Measurements from ENCODE around the gene SLC25A1.
"Not testable (repeated sequence)": the region's sequence is repeated elsewhere in the genome, so short reads cannot be mapped to it uniquely, and the experiment has no call there.

The SLC25A1 gene

DNA sequence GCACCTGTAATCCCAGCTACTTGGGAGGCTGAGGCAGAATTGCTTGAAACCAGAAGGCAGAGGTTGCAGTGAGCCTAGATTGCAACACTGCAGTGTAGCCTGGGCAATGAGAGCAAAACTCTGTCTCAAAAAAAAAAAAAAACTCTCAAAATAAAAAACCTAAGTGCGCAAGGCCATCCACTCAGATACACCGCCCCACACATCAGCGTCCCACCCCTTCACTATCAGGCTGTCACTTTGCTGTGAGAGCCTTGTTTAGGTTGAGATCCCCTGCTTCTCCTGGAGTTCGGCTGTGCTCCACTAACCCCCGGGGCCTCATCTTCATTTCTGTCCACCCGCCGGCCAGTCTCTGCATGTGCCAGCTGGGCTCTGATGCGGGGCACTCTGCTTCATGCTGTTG lies 12.1 kb downstream of the SLC25A1 start:
- no peak for DNase-seq (ENCODE audit: low read depth)

DNA sequence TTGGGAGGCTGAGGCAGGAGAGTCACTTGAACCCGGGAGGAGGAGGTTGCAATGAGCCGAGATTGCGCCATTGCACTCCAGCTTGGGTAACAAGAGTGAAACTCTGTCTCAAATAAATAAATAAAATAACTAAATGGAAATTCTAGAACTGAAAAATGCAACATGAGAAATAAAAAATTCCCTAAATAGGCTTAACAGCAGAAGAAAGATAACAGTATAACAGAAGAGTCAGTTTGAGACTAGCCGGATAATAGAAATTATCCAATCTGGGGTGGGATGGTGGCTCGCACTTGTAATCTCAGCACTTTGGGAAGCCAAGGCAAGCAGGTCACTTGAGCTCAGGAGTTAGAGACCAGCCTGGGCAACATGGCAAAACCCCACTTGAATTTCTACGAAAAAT lies 14.1 kb downstream of the SLC25A1 start:
- no peak for DNase-seq (ENCODE audit: low read depth)

DNA sequence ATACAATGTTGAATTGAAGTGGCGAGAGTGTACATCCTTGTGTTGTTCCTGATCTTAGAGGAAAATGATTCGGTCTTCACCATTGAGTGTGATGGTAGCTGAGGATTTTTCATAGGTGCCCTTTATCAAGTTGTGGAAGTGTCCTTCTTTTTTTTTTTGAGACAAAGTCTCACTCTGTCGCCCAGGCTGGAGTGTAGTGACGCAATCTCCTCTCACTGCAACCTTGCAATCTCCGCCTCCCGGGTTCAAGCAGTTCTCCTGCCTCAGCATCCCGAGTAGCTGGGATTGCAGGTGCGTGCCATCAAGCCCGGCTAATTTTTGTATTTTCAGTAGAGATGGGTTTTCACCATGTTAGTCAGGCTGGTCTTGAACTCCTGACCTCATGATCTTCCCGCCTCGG lies 19.9 kb downstream of the SLC25A1 start:
- DNase-seq (ENCODE audit: low read depth) = not testable (repeated sequence)

DNA sequence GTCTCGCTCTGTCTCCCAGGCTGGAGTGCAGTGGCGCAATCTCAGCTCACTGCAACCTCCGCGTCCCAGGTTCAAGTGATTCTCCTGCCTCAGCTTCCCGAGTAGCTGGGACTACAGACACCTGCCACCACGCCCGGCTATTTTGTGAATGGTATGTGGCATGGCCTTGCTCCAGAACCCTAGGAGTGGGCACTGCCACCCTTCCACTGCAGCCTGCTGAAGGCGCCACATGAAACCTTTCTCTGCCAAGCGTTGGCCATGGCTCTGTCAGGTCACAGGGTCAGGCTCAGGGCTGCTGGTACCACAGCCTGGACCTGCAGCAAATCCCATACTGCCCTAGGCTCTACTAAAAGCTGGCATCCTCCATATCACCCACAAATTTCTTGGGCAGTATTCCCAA lies 22.4 kb downstream of the SLC25A1 start:
- not testable (repeated sequence) for DNase-seq (ENCODE audit: low read depth)

DNA sequence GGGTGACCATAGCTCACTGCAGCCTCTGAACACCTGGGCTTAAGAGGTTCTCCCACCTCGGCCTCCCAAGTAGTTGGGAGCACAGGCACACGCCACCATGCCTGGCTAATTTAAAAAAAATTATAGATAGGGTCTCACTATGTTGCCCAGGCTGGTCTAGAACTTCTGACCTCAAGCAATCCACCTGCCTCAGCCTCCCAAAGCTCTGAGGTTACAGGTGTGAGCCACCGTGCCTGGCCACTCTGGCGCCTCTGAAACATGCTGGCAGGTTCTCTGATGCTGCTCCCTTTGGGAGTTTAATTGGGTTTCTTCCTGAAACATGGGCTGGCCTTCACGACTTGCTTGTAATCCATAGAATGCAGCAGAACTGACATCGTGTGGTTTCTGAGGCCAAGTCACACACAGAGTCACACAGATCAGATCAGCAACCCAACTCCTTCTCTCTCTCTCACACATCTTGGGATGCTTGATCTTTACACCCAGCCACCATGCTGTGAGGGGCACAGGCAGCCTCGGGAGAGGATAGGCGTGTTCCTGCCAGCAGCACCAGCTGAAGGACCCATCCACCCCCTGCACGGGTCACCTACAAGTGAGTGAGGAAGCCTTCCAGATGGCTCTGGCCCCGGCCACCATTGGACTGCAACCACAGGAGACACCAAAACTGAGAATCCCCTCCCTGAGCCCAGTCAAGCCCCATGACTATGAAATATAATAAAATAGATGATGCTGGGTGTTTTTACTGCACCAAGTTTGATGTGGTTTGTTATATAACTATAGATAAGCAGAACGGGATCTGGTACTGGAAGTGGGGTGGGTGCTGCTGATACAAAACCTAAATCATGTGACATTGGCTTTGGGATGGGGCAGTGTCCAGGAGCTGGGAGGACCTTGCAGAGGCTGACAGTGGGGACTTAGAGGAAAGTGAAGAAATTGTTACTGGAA lies 25.3 kb downstream of the SLC25A1 start:
- no peak for DNase-seq (ENCODE audit: low read depth)

DNA sequence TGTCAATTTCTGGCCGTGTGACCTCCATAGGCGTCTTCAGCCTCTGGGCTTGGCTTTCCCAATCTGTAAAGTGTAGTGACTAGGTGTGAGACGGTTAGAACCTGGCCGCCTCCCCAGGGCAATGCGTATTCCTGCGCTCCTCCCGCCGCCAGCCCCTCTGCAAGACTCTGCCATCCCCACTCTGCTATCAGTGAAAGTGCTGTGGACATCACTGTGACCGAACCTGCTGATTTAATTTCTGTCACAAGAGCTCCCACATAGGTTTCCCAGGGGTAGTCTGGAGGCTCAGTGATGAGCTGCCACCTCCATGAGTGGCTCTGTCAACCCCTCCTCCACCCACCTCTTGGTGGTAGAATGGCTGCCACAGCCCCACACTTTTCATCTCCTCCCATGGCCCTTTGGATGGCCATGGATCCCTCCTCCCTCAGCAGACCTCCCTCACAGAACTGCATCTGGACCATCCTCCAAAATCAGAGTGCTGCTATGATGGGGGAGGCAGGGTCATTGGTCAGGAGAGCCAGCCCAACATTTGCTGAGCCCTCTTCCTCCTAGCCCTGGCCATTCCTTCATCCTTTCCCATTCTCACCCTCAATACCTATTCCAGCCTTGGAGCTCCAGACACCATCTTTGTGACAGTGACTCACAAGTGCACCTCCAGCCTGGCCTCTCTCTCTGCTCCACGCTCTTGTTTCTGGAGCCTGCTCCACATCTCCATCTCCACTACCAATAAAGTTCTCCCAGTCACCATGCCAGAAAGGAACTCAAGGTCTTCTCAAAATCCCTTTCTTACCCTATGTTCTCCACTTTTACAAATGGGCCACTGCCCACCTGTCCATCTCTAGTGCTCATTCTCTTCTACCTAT lies 27.0 kb downstream of the SLC25A1 start:
- DNase-seq (ENCODE audit: low read depth) = no peak

DNA sequence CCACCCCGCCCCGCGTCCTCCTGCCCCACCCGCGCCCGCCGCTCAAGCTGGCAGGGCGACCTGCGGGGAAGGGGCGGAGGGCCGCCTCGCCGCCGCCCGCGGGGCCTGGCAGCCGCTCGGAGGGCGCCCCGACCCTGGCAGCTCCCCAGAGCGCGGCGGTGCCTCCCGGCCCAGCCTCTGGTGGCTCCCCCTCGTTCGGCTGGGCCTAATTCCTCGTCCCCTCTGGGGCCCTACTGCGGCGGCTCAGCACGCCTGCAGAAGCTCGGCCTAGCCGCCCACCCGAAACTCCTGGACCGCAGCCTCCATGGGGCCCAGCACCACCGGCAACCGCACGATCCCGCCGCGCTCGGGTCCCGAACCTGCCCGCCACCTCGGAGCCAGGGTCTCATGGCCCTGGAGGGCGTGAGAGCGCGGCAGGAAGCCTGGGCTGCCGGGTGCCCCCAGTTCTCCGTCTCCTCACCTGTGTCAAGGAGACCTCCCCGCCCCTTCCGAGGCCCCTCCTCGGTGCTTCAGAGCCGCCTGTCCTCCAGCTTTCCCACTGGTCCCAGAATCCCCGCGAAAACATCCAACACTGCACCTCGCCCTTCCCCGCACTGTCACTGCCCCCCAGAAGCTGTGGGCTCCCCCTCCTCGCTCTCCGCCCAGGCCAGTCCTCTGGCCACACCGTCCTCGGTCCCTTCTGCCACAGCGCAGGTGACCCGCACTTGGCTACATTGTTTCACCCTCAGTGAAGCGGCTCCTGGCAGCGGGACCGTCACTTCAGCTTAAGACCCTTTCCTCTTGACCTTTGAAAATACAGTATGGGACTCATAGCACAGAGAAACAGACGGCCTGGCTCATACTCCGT lies 27.8 kb downstream of the SLC25A1 start:
- no peak for DNase-seq (ENCODE audit: low read depth)

DNA sequence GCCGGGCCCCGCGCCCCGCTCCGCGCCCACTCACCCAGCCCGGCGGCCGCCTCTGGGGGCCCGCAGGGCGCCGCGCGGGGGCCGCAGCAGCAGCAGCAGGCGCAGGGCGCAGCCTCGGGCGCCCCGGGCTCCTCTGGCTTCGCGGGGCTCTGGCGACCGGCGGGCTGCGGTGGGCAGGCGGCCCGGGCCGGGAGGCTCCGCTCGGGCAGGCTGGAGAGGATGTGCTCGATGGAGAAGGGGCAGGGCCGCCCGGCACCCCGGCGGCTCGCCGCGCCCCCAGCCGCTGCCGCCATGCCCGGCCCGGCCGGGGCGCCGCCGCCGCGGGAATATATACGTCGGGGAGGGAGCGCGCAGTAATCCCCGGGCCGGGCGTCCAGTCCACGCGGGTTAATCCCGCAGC lies 28.5 kb downstream of the SLC25A1 start, which contains the start of gene GSC2:
GSC2 (minus strand) TSS at position 302 of the 400 bp plus-strand sequence; CDS start at position 293, 9 bp downstream.
- no peak for DNase-seq (ENCODE audit: low read depth)

DNA sequence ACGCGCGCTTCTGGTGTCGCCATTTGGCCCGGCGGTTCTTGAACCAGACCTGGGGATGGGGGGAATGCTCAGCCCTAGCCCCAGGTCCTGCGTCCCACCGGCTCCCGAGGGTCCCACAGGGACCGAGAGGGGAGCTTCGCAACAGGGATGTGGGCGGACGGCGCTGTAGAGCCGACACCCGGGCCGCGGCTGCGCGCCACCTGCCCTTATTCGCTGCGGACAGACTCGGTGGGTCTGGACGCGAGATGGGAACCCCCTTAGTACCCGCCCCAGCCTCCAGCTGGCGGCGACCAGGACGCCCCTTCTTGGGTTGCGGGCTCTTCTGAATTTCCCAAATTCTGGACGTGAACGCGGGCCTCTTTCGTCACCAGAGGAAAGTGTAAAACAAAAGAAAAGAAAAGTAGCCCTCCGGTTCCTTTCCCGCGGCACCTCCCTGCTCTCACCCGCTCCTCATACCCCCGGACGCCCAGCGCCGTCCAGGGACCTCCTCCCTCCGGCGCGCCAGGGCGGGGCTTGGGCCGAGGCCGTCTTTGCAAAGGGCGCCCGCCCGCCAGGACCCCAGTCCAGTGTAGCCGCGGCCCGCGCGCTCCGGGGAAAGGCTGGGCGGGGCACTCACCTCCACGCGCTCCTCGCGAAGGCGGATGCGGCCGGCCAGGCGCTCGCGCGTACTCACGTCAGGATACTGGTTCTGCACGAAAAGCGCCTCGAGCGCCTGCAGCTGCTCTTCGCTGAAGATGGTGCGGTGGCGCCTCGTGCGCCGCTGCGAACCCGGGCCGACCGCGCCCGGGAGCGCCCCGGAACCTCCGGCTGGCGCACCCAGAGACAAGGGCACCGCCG lies 29.3 kb downstream of the SLC25A1 start:
- DNase-seq (ENCODE audit: low read depth) = no peak

DNA sequence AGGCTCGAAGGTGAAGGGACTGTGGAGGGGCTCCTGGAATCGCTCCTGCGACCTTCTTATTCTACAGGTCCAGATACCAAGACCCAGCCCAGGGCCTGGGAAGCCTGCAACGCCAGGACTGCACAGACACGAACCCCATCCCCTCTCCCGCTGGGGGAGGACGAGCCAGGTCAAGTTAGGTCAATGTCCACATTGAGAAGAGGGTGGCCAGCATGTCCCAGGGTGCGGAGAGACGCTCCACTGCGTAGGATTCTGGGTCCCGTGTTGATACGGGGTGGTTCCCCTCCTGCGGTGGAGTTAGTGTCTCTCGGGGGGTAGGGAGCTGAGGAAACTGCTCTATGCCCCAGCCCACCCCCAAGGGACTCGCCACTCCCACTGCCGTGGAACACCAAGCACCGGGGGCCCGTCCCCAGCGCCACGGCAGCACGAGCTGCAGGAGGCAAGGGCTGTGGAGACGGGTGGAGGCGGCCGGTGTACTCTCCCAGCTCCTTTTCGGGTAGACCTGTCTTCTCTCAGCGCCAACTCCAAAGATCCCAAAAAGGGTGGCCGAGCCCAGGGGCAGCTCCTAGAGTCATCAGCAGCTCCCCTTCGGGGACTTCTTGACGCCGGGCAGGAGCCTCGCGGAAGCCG lies 30.0 kb downstream of the SLC25A1 start:
- DNase-seq (ENCODE audit: low read depth) = no peak

DNA sequence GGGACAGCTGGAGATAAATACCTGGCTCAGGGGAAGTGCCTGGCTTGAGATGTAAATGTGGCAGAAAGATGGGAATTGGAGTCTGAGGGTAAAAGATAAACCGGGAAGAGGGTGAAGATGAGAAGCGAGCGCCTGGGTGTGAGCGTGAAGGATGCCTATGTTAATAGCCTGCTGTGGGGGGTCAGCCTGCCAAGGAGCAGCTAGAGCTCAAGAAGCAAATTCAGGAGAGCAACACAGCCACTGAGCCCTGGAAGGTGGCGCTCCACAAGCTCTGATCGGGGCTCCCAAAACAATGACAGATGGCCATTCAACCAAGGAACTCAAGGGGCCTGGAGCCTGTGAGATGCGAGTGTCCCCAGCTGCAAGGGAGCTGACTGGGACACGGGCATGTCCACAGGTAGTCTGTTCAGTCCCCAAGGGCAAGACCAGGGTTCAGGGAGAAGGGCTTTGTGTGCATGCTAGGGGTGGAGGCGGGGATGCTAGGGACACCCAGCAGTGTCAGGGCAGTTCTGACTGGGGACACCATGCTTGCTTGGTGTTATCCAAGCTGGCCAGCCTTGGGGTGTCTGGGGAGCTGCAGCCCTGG lies 31.2 kb downstream of the SLC25A1 start:
- DNase-seq (ENCODE audit: low read depth) = no peak

DNA sequence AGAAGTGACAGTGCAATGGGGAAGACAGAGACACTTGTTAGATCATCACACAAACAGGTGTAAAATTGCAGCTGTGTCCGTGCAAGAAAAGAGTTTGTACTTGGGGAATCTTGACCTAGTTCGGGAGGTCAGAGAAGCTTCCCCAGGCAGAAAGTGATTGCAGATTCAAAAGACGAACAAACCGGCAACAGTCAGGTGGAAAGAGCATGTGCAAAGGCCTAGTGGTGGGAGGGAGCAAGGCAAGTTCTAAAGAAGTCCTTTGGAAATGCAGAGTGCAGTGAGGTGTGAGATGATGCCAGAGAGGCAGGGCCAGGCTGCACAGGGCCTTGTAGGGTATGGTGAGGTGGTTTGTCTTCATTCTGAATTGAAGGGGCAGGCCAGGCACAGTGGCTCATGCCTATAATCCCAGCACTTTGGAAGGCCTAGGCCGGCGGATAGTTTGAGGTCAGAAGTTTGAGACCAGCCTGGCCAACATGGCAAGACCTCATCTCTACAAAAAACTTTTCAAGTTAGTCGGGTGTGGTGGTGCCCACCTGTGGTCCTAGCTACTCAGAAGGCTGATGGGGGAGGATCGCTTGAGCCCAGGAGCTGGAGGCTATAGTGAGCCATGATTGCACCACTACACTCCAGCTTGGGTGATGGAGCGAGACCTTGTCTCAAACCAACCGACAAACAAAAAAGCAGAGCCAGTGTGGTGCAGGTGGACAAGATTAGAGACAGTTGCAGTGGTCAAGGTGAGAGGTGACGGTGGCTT lies 32.1 kb downstream of the SLC25A1 start:
- DNase-seq (ENCODE audit: low read depth) = no peak

DNA sequence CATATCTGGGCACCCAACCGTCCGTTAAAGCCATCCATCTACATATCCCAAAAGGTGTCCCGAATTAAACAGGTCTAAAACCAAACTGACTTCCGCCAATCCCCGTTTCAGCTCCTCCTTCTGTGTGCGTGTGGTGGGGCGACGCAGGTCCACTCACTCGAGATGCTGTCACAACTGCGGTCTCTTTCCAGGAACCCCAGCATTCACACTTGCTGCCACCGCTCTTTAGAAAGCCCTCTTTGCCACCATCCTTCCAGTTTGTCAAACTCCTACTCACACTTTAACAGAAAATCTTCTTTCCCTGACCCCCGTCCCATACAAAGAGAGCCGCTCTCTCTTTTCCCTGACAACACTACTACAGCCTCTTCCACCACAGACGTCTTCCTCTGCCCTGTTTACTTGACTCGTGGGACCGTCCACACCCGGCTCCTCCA lies 34.6 kb downstream of the SLC25A1 start:
- no peak for DNase-seq (ENCODE audit: low read depth)

DNA sequence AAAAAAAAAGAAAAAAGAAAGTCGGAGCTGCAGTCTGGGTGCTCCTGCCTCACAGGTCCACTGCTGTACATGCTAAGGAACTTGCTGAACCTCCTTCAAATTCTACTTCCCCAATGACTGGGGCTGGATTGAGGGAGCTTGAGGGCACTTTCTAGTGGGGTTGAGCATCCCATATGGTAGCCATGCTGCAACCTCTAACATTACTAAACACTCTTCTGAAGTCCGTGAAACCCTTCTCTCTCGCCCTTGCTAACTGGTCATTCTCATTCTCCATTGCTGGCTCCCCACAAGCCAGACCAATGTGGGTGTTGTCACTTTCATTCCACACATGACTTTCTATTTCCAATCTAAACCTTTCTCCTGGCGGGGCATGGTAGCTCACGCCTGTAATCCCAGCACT lies 35.3 kb downstream of the SLC25A1 start:
- no peak for DNase-seq (ENCODE audit: low read depth)

DNA sequence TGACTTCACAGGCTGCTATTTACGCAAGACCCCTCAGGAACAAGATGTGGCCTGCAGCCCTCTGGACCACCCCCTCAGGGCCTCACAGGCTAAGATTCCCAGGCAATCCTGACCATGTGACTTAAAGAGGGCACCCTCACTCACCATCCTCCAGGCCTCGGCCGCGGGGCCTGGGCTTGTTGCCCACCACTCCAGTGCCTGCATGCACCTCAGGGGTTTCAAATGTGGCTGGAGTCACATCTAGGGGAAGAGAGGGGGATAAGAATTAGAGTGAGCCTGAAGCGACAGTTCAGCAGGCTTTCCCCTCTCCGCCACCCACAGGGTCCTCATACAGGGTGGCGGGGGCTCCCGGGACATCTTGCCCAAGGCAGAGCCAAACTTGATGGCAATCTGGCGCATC lies 36.1 kb downstream of the SLC25A1 start:
- no peak for DNase-seq (ENCODE audit: low read depth)

DNA sequence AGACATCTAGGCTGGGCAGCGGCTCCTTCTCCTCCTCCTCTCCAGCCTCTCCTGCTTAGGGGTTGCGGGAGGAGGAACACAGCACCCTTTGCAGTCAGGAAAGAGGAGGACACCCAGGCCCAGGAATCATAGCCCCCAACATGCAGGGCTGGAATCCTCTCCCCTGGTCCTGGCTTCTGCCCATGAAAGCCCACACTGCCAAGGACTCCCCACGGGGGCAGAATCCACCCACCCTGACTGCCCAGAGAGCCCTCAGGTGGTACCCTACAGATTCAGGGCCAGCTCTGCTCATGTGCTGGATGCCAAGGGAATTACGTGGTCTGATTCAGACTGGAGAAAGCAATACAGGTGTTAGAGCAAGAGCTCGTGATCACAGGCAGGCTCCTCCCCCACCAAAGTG lies 38.6 kb downstream of the SLC25A1 start:
- DNase-seq (ENCODE audit: low read depth) = no peak

DNA sequence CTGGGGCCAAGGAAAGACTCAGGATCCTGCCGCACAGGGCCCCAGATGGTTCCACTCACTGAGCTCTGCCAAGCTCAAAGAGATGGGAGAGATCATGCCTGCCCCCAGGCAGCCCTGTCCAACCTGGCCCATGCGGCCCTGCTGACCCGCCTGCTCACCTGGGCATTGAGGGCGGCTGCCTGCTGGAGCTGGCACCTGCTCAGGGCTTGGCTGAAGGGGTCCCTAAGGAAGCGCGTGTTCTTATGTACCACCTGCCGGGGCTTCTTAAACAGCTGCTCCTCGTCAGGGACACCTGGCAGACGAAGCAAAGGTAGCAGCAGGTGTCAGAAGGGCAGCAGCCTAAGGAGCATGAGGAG lies 39.6 kb downstream of the SLC25A1 start:
- no peak for DNase-seq (ENCODE audit: low read depth)

DNA sequence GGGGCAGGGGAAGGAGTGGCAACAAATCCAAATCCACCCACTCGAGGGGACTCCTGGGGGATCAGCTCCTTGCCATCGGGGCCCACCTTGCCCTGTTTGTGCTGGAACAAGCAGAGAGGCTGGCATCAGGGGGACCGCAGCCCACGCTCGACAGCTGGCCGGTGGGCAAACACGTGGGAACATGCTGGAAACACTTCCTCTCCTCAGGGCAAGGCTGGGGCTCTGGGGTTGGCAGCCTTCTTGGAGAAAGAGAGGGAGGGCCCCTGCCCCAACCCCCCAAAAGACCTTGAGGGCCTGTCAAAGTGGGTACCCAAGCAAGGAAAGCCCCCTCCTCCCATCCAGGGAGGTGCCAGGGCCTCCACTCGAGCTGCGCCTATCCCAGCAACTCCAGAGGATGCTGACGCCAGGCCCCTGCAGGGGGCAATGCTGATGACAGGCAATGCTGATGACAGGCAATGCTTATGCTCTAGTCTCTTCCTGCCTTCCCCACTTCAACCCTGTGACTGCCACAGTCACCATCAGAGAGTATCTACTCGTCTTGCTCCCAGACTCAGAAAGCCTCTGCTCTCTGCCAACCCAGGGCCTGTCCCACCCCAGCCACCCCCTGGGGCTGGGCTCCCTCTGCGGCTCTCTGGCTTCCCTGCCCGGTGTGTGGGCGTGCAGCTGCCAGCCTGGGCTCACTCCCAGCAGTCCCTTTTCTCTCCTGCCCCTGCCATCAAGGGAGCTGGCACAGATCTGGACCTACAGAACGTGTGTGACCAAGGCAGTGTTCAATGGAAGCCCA lies 40.1 kb downstream of the SLC25A1 start:
- DNase-seq (ENCODE audit: low read depth) = no peak
